HG03135 (cell line): ENCODE results near the gene CC2D2A.
"Not testable (repeated sequence)": the region's sequence is repeated elsewhere in the genome, so short reads cannot be mapped to it uniquely, and the experiment has no call there.

Experiments used
- ATAC-seq: cut with Tn5 transposase; IDR thresholded peaks from one replicate; pipeline ENCODE4 v1.9.1; 2021; ENCODE audit warnings: mild to moderate bottlenecking, moderate library complexity; ENCODE audit not compliant: unreplicated experiment

The CC2D2A gene

DNA sequence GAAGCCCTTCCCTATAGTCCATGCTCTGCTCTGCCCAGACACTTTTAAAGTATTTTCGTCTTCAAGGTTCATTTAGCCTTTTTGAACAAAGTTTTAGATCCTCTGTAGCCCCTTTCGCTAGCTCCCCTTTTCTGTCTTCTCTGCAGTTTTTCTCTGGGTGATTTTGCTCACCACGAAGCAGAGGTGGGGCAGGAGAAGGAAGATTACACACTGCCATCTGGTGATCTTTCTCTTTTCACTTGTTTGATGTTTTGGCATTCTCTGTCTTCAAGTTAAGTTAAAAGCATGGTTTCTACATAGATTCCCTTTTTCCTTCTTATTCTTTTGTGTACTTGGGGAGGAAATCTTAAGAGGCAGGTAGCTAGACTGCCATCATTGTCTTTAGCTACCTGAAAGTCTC is 43.9 kb downstream of the CC2D2A start:
- ATAC-seq = no peak

DNA sequence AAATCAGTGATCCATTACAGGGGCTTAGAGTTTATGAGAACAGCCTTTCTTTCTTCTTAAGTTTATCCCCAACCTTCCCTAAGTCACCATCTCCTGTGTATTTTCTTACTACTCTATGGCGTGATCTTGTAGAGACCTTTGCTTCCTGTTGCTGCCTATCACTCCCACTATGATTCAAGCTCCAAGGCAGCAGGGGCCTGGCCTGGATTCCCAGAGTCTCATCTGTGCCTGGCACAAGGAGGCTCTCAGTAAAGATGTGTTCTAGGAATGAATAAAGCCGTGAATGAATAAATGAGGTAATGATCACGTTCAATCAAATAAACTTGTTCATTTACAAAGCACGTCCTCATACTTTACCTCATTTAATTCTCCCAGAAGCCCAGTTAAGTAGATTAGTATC is 45.4 kb downstream of the CC2D2A start:
- no peak for ATAC-seq

- no peak for ATAC-seq
Observed at GRCh38 chr4:15516494-15516893, 46.8 kb downstream of the CC2D2A start.

DNA sequence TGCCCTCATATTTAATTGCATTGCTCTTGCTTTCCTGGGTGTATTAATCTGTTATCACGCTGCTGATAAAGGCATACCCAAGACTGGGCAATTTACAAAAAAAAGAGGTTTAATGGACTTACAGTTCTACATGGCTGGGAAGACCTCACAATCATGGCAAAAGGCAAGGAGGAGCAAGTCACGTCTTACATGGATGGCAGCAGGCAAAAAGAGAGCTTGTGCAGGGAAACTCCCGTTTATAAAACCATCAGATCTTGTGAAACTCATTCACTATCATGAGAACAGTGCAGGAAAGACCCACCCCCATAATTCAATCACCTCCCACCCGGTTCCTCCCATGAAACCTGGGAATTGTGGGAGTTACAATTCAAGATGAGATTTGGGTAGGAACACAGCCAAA is 48.0 kb downstream of the CC2D2A start:
- ATAC-seq = not testable (repeated sequence)

GRCh38 chr4:15521442-15522039 is 51.9 kb downstream of the CC2D2A start:
- no peak for ATAC-seq

DNA sequence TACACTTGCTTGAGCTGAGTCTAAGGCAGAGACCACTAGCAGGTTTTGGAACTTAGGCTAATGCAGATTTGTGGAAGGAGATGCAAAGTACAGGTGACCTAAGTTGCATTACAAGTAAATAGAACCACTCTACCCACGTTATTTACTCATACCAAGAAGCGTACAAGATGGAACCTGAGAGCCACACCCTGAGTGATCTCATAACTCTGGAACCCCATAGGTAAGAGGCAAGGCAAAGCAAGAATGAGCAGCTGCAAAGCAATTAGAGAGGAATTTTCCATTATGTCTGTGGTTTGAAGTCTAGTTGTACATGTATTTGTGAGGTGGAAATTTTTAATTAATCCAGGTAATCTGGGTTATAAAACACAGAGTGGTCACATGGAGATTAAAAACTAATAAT is 55.4 kb downstream of the CC2D2A start:
- no peak for ATAC-seq

- no peak for ATAC-seq
Observed at GRCh38 chr4:15526924-15527592, 57.4 kb downstream of the CC2D2A start.

- ATAC-seq = no peak
Observed at GRCh38 chr4:15531792-15532191, 62.1 kb downstream of the CC2D2A start.

DNA sequence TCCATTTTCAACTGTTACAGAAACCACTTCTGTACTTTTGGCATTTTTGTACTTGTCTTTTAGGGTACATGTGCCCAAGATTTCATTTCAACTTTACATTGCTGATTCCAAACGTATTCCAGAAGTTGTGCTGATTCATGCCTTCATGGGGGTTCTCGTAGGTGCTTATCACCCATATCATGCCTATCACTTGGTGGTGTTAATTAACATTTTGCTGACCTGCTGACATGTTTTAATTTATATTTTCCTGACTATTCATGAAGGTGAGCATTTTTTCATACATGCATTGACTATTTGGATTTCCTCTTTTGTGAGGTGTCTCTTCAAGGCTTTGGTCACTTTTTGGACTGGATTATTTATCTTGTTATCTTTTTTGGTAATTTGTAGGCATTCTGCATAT is 64.1 kb downstream of the CC2D2A start:
- no peak for ATAC-seq

- ATAC-seq = no peak
Observed at GRCh38 chr4:15535599-15535998, 65.9 kb downstream of the CC2D2A start.

DNA sequence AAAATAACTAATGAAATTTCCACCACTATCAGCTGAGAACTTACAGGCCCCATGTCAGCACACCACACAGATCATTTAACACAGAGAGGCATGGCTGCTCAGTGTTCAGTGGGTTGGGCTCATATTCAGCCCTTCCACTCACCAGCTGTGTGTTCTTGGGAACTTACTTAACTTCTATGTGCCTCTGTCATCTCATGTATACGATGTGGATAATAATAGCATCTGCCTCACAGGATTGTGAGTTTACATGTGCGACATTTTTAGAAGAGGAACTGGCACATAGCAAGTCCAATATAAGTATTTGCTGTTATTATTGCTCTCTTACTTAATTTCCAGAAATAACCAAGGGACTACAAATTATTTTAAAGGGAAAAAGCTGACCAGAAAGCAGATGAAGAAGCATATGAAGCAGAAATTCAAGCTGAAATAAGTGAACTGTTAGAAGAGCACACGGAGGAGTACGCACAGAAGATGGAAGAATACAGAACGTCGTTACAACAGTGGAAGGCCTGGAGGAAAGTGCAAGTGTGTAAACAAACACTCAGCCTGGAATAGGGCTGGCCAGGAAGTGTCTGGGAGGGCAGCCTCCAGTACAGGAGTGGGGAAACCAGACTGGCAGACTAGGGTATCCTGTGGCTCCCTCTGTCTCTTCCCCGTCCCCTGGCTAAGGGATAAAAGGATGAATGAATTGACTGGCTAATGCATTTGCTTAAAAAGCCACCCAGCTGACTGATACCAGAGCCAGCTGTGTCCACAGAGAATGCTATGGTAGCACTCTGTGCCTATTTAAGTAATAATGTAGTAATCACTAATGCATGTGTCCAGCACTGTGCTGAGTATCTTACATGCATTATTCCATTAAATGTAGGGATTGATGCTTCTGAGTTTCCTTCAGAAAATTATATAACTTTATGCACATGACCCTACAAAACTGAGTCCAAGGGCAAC is 67.1 kb downstream of the CC2D2A start:
- no peak for ATAC-seq

GRCh38 chr4:15541941-15542340 is 72.3 kb downstream of the CC2D2A start:
- no peak for ATAC-seq

DNA sequence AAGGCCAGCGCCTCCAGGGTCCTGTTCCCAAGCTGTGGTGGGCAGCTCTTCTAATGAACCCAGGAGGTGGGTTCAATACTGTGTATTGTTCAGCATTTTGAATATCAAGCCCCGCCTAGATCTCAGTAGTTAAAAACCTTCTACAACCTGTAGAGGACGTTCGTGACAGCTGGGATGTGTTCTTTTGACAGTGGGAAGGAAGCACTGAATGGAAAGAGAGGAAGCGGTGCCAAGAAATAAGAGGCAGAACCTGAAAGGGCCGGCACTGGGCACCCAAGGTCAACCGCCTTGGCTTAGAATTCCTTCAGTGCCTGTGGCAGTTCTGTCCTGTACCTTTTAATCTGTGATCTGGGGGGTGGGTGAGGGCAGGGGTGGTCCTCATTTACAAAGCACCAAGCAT is 73.1 kb downstream of the CC2D2A start:
- no peak for ATAC-seq

DNA sequence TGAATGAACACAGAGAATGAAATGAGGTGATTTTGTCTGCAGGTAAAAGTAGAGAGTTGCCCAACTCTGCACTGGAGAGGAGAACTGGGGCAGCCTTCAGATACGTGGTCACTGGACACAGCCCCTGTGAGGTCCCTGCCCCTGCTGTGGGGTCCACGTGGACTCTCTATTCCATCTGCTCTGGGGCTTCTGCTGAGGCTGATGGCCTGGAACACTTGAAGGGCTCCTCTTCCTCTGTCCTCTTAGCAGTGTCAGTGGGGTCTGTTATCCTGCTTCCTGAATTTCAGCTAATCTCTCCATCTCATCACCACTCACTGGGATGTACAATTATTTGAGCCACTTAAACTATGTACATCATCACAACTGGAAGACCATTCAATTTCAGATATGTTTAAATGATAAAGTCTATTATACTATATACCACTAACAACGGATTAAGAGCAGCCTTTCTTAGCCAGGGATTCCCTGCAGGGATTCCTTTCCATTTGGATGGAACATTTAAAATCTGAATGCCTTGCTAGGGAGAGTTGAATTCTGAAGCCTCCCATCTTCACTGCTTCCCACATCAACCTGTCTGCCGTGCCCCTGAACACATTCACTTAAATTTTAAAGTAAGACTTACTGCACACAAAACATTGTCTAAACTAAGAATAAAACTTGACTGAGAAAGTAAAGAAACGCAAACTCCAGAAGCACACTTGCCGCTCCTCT is 74.0 kb downstream of the CC2D2A start:
- ATAC-seq = no peak

DNA sequence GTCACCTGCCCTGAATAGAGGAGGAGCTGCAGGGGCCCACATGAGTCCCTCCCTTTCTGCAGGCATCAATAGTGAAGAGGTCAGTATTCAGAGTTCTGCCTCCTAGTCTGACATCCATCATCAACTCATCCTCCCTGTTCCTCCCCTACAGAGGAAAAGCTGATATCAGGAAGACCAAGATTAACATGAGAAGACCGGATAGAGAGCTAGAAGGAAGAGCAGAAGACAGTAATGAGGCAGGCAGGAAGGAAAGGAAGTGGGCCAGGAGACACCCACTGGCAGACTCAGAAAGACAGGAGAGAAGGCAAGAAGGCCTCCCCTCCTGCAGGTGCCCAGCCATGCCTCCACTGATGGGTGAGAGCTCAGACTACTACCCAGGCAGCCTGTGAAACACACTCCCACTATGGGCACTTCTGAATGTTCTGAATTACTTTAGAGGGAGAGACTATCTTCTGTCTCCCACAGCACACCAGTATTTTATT is 74.6 kb downstream of the CC2D2A start:
- ATAC-seq = no peak

- ATAC-seq = no peak
Observed at GRCh38 chr4:15545371-15545770, 75.7 kb downstream of the CC2D2A start.

DNA sequence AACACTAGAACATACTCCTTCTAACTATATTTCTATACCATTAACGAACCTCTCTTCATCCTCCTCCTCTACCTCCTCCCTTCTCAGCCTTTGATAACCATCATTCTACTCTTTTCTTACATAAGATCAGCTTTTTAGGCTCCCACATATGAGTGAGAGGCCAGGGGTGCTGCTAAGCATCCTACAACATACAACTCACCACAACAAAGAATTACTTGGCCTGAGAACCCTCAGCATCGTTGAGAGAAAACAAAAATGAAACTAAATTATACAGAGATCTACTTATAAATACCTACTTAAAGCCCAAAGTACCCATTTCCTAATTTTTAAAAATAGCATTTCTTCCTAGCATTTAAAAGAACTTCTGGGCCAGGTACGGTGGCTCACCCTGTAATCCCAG is 77.7 kb downstream of the CC2D2A start:
- peak; percentile 62 for ATAC-seq

- no peak for ATAC-seq
Observed at GRCh38 chr4:15550491-15550890, 80.8 kb downstream of the CC2D2A start.

GRCh38 chr4:15551740-15552446 is 82.2 kb downstream of the CC2D2A start:
- ATAC-seq = no peak

DNA sequence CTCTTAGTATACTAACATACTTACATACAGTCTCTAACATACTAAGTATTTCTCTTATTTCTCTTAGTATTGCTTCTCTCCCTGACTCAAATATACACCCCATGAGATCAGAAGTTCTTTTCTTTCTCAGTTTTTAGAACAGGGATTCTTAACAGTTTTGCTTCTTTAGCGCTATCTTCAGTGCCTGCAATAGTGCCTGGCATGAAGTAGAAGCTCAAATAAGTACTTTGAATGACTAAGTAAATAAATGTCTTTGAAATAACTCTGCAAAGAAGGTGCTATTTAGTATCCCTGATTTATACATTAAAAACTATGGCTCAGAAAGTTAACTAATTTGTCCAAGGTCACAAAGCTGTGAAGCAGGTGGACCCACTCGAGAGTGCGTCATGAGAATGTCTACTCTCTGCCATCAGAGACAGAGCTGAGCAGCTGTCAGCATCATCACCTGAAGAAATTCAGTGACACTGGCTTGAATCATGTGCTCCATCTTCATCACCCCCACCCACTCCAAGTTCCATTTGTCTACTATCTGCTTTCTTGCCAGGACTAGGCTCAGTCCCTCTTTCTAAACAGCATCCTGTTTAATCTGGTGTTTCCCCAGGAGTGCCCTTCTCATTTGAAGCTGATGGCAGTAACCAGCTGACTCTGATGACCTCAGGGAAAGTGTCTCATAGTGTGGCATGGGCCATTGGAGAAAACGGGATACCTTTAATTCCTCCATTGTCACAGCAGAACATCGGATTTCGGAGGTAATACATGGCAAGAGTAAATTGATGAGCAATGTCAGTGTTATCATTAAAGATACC is 83.1 kb downstream of the CC2D2A start:
- ATAC-seq = no peak
